ENCODE results near the gene ZBTB2.
"Not testable (repeated sequence)": the region's sequence is repeated elsewhere in the genome, so short reads cannot be mapped to it uniquely, and the experiment has no call there.

Gene ZBTB2

GRCh38 chr6:151372164-151372563, 19.2 kb downstream of the ZBTB2 start:
- no peak for DNase-seq (ENCODE audit: low read depth)

- peak; percentile 23 for DNase-seq (ENCODE audit: low read depth)
Observed at GRCh38 chr6:151370509-151371078, 20.8 kb downstream of the ZBTB2 start.

DNA sequence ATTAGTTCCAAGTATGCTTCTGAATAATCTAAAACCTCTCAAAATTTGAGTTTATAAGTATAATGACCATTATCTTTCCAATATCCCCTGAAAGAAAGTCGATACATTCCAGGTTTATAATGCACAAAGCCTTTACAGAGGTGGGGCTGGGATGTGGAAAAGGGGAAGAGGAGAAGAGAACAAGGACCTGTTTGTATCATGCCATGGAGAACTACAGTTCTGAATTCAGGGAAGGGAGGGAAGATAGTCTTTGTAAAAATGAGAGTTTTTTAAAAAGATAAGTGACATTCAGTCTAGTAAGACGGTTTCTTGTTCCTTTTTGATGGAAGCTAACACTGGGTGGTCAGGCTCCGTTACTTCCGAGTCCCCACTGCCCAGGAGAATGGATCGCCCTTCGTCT, 26.1 kb downstream of the ZBTB2 start:
- no peak for DNase-seq (ENCODE audit: low read depth)

GRCh38 chr6:151359486-151359885, 31.9 kb downstream of the ZBTB2 start:
- DNase-seq (ENCODE audit: low read depth), result no peak

- DNase-seq (ENCODE audit: low read depth), result no peak
Observed at GRCh38 chr6:151358475-151358874, 32.9 kb downstream of the ZBTB2 start.

DNA sequence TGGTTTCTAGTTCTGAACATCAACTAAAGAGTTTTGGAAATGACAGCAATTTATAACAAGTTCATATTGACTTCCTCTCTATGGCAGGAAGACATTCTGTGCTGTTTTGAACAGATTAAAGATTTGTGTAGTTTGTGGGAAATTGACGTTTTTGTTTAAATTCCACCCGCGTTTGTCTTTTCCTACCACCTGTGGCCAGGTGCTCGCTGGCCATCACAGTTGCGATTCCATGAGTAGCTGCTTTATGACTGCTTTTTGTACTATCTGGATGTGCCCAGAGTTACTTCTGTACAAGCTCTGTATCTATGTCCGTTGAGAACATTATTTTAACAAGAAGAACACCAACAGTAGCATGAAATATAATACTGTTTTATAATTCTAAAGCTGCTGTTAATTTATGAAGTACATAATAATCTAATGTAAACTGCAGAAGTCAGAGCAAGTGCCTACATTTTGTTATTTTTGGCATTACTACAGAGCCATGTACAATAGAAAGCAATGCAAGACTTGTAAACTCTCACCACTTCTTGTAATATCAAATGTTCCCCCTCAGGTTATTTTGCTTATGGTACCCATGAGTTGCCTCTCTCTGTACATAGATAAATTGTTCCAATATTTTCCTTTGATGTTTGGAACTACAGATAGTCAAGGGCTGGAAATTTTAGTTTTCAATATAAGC, 33.5 kb downstream of the ZBTB2 start:
- DNase-seq (ENCODE audit: low read depth), result no peak

DNA sequence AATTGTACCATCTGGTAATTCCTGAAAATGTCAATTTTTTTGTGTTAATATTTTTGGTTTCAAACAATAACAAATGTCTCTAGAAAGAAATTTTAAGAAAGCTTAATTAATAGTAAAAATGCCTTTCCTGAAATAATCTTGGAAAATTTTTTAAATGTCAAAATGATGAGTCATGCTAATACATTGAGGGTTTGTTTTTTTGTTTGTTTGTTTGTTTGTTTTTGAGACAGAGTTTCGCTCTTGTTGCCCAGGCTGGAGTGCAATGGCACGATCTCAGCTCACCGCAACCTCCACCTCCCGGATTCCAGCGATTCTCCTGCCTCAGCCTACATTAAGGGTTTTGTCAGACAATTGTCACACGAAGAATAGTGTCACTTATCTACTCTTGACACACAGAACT, 34.4 kb downstream of the ZBTB2 start:
- not testable (repeated sequence) for DNase-seq (ENCODE audit: low read depth)

GRCh38 chr6:151353795-151354194, 37.6 kb downstream of the ZBTB2 start:
- DNase-seq (ENCODE audit: low read depth), result no peak

GRCh38 chr6:151352410-151353396, 38.7 kb downstream of the ZBTB2 start:
- DNase-seq (ENCODE audit: low read depth), result no peak

DNA sequence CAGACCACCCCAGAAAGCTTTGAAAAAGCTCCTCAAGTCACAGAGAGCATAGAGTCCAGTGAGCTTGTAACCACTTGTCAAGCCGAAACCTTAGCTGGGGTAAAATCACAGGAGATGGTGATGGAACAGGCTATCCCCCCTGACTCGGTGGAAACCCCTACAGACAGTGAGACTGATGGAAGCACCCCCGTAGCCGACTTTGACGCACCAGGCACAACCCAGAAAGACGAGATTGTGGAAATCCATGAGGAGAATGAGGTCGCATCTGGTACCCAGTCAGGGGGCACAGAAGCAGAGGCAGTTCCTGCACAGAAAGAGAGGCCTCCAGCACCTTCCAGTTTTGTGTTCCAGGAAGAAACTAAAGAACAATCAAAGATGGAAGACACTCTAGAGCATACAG, 39.6 kb downstream of the ZBTB2 start:
- DNase-seq (ENCODE audit: low read depth), result no peak

DNA sequence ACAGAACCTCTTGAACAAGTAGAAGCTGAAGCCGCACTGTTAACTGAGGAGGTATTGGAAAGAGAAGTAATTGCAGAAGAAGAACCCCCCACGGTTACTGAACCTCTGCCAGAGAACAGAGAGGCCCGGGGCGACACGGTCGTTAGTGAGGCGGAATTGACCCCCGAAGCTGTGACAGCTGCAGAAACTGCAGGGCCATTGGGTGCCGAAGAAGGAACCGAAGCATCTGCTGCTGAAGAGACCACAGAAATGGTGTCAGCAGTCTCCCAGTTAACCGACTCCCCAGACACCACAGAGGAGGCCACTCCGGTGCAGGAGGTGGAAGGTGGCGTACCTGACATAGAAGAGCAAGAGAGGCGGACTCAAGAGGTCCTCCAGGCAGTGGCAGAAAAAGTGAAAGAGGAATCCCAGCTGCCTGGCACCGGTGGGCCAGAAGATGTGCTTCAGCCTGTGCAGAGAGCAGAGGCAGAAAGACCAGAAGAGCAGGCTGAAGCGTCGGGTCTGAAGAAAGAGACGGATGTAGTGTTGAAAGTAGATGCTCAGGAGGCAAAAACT, 40.1 kb downstream of the ZBTB2 start:
- DNase-seq (ENCODE audit: low read depth), result no peak

DNA sequence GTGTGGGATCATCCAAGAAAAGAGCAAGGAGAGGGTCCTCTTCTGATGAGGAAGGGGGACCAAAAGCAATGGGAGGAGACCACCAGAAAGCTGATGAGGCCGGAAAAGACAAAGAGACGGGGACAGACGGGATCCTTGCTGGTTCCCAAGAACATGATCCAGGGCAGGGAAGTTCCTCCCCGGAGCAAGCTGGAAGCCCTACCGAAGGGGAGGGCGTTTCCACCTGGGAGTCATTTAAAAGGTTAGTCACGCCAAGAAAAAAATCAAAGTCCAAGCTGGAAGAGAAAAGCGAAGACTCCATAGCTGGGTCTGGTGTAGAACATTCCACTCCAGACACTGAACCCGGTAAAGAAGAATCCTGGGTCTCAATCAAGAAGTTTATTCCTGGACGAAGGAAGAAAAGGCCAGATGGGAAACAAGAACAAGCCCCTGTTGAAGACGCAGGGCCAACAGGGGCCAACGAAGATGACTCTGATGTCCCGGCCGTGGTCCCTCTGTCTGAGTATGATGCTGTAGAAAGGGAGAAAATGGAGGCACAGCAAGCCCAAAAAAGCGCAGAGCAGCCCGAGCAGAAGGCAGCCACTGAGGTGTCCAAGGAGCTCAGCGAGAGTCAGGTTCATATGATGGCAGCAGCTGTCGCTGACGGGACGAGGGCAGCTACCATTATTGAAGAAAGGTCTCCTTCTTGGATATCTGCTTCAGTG, 40.8 kb downstream of the ZBTB2 start:
- DNase-seq (ENCODE audit: low read depth), result no peak

DNA sequence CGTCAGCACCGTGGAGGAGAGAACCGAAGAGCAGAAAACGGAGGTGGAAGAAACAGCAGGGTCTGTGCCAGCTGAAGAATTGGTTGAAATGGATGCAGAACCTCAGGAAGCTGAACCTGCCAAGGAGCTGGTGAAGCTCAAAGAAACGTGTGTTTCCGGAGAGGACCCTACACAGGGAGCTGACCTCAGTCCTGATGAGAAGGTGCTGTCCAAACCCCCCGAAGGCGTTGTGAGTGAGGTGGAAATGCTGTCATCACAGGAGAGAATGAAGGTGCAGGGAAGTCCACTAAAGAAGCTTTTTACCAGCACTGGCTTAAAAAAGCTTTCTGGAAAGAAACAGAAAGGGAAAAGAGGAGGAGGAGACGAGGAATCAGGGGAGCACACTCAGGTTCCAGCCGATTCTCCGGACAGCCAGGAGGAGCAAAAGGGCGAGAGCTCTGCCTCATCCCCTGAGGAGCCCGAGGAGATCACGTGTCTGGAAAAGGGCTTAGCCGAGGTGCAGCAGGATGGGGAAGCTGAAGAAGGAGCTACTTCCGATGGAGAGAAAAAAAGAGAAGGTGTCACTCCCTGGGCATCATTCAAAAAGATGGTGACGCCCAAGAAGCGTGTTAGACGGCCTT, 41.6 kb downstream of the ZBTB2 start:
- no peak for DNase-seq (ENCODE audit: low read depth)

- not testable (repeated sequence) for DNase-seq (ENCODE audit: low read depth)
Observed at GRCh38 chr6:151342750-151343149, 48.6 kb downstream of the ZBTB2 start.

DNA sequence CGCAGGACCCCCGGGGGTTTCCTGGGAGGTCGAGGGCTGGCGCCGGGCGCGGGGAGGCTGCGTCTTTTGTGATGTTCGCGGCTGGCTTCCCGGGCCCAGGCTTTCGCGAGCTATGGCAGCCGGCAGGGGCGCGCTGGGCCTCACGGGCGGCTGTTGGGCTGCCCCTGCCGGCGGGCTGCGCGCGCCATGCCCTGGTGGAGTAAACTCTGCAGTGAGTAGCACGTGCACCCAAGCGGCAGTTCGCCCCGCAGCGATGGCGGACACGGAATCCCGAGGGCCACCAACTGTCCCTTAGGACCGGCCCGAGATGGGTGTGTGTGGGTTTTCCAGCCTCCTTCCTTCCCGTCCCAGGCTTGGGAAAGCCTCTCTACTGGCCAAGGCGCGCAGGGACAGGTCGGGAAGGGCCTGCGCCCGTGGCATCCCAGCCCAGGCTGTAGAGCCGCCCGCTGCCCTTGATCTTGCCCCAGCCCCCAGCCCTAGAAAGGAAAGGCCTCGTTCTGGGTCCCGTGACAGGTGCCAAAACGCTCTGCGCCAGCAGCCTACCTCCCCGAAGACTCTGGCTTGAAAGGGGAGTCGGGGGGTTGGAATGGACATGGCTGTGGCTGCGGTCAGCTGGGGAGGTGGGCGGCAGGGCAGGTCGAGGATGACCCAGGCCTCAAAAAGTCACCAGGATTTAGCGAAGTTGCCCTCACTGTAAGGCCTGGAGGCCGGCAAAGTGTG, 49.7 kb downstream of the ZBTB2 start:
- DNase-seq (ENCODE audit: low read depth), result no peak

GRCh38 chr6:151340219-151340978, 51.0 kb downstream of the ZBTB2 start:
- DNase-seq (ENCODE audit: low read depth), result no peak

- DNase-seq (ENCODE audit: low read depth), result no peak
Observed at GRCh38 chr6:151339369-151339768, 52.0 kb downstream of the ZBTB2 start.

- DNase-seq (ENCODE audit: low read depth), result no peak
Observed at GRCh38 chr6:151338651-151339200, 52.6 kb downstream of the ZBTB2 start.

DNA sequence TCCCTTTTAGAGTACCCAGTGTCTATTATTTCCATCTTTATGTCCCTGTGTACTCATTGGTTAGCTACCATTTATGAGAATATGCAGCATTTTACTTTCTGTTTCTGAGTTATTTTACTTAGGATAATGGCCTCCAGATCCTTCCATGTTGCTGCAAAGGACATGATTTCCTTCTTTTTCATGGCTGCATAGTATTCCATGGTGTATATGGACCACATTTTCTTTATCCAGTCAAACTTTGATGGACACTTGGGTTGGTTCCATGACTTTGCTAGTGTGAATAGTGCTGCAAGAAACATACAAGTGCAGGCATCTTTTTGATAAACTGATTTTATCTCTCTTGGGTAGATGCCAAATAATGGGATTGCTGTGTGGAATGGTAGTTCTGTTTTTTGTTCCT, 55.4 kb downstream of the ZBTB2 start:
- DNase-seq (ENCODE audit: low read depth), result no peak
